ENCODE data around the gene TP53RK.

The TP53RK gene

DNA sequence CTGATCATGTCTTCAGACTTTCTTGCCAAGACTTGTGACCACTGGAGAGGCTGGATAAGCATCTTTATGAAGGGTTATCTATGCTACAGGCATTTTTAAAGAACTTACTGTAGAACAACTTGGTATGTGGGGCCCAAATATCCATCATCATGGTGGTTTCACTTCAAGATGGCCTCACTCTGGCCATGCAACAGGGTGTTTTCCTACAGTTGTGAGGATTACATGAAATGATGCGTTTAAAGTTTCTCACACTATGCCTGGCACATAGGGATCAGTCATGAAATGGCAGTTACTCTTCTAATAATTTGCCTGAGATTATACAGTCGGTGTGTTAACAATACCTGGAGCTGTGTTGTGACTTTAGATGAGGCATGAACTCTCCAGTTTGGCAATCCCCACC is 33.2 kb upstream of the TP53RK start:
- TF ChIP-seq, protein P1, sequence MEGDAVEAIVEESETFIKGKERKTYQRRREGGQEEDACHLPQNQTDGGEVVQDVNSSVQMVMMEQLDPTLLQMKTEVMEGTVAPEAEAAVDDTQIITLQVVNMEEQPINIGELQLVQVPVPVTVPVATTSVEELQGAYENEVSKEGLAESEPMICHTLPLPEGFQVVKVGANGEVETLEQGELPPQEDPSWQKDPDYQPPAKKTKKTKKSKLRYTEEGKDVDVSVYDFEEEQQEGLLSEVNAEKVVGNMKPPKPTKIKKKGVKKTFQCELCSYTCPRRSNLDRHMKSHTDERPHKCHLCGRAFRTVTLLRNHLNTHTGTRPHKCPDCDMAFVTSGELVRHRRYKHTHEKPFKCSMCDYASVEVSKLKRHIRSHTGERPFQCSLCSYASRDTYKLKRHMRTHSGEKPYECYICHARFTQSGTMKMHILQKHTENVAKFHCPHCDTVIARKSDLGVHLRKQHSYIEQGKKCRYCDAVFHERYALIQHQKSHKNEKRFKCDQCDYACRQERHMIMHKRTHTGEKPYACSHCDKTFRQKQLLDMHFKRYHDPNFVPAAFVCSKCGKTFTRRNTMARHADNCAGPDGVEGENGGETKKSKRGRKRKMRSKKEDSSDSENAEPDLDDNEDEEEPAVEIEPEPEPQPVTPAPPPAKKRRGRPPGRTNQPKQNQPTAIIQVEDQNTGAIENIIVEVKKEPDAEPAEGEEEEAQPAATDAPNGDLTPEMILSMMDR (IDR thresholded peaks at IDR 0.05; ENCODE audit: borderline replicate concordance, insufficient read depth, low read depth, low read length) = no peak
- no peak overlapping the region for H3K4me3 ChIP-seq (ENCODE audit: low read depth, low read length)

DNA sequence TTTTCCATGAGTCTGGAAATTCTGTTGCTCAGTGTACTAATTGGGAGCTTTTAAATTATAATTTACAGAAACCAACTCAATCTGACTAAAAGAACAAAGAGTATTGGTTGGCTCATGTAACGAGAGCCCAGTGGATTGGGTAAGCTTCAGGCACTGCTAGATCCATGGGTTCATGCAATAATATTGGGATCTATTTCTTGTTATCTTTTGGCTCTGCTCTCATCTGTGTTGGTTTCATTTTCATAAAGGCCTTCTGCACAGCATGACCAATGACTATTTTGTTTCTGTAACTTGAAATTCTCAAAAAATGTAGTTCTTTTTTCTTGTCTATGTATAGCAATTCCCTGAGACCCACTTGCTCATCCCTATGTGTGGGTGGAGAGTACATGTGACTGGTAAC is 32.2 kb upstream of the TP53RK start:
- TF ChIP-seq, protein P1 (IDR thresholded peaks at IDR 0.05; ENCODE audit: borderline replicate concordance, insufficient read depth, low read depth, low read length) = no peak

DNA sequence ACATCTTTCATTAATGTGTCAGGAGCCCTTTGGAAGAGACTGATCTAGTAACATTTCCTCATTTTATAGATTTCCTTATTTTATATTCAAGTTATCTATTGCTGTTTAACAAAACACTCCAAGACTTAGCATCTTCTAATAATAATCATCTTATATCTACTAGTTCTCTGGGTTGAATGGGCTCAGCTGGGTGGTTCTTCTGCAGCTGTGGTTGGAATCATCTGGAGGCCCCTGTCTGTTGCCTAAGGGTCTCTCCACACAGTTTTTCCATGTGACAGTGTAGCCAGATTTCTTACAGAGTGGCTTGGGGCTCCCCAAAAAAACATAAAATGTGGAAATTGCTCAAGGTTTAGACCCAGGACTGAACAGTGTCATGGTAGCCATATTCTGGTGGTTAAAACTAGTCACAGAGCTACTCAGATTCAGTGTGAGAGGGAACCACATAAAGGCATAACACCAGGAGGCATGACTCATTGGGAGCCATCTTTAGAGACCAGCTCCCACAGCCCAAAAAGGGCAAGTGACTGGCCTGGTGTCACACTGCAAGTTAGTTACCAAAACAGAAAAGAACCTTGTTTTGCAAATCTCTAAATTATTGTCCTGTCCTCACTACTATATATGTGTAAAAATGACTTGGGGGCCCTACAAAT is 31.7 kb upstream of the TP53RK start:
- TF ChIP-seq, protein P1 (IDR thresholded peaks at IDR 0.05; ENCODE audit: borderline replicate concordance, insufficient read depth, low read depth, low read length) = no peak

More for the DNA sequence above, 32.2 kb upstream of the TP53RK start:
- H3K4me3 ChIP-seq (ENCODE audit: low read depth, low read length) = no peak overlapping the region

DNA sequence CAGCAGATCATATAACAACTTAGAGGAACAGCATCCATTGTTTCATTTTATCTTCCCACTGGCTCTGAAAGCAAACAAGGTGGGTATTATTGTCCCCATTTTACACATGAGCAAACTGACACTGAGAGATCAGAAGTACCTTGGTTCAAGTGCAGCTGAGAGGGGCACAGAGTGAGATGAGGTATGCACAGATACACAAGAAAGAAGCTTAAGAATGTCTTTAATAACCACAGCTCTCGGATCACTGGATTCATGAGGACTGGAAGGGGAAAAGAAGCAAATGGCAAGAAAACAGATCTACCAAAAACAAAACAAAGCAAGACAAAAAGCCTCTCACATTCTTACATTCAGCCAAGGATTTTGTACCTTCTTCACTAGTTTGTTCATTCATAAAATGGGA is 30.8 kb upstream of the TP53RK start:
- no peak overlapping the region for H3K4me3 ChIP-seq (ENCODE audit: low read depth, low read length)
- TF ChIP-seq, protein P1 (IDR thresholded peaks at IDR 0.05; ENCODE audit: borderline replicate concordance, insufficient read depth, low read depth, low read length) = no peak

More for the DNA sequence above, 31.7 kb upstream of the TP53RK start:
- no peak overlapping the region for H3K4me3 ChIP-seq (ENCODE audit: low read depth, low read length)

DNA sequence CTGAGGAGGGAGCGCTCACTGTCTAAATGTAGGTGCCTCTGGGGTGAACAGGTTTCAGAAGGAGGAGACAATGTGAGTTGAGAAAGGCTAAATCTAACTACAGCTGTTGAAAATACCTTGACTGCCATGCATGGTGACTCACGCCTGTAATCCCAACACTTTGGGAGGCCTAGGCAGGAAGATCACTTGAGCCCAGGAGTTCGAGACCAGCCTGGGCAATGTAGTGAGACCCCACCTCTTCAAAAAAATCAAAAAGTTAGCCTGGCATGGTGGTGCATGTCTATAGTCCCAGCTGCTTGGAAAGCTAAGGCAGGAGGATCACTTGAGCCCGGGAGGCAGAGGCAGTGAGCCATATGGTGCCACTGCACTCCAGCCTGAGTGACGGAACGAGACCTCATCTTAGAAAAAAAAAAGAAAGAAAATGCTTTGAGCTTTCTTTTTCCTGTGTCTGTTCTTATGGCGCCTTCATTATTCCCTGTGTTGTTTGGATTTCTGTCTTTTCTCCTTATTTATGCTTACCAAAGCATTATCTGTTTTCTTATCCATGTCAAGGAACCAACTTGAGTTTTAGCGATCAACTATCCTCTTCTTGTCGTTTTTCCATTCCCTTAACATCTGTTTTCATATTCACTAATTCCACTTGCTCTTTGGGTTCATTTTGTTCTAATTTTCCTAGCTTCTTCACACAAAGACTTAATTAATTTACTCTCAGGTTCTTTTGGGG is 28.7 kb upstream of the TP53RK start:
- TF ChIP-seq, protein P1 (IDR thresholded peaks at IDR 0.05; ENCODE audit: borderline replicate concordance, insufficient read depth, low read depth, low read length) = no peak
- H3K4me3 ChIP-seq (ENCODE audit: low read depth, low read length) = no peak overlapping the region

DNA sequence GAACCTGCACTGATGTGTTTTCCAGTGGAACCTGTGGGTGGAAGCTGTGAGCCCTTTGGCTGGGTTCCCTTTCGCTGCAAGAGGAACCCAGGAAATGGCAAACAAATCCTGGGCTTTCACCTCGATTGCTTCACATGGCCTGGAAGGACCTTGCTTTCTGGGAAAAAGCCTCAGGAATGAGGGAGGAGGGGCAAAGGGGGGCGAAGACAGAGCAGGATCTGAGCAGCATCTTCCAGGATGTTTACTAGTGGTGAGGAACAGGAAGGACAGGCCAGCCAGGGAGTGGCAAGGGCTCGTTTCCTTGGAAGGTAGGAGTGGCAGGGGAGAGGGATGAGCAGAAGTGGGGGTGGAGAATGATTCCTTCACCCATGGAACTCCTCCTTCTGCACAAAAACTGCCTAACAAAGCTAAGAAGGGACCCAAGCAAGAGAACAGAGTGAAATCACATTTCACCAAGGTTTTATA is 26.1 kb upstream of the TP53RK start:
- TF ChIP-seq, protein P1 (IDR thresholded peaks at IDR 0.05; ENCODE audit: borderline replicate concordance, insufficient read depth, low read depth, low read length) = no peak
- H3K4me3 ChIP-seq (ENCODE audit: low read depth, low read length) = no peak overlapping the region
